K562 (cell line): ENCODE results near the gene GUK1. TPM values are rescaled to one million over a fixed set of nuclear protein-coding genes. Genes with fewer than 3 reads are reported as not detected.
A peak's percentile ranks its signal among the peaks of the same experiment; 100 is the strongest.

Experiments used
- ATAC-seq: fragments of 200-7000 bp; cut with Tn5 transposase; 3 replicates; pipeline ENCODE4 v1.9.1; 2020; ENCODE audit warnings: moderate library complexity
- BruUV-seq: library from RNA; stranded (reverse); fragments of 400-500 nt; replicated peaks from 2 replicates; lab custom pipeline; 2021; lab: Mats Ljungman, UMichigan
- CTCF ChIA-PET: fragments of 300-600 bp; formaldehyde crosslinking; extraction: SDS; loops from one replicate; lab custom pipeline; 2021; ENCODE audit warnings: low intra/inter-chr PET ratio; lab: Yijun Ruan, JAX
- POLR2A ChIA-PET: fragments of 300-600, 350-650 bp; sonication (Branson Sonifier 250); formaldehyde crosslinking; extraction: SDS; loops from one replicate; lab custom pipeline; 2021; ENCODE audit warnings: antibody characterized with exemption, inconsistent platforms; lab: Yijun Ruan, JAX
- DNase-seq, 4 experiments: peaks; one replicate each; pipeline versions ENCODE4 v3.0.0 to v3.0.0-alpha.2; 2011 to 2018; ENCODE audit warnings: low spot score in 3 of 4, mixed read lengths in 3 of 4; ENCODE audit errors: extremely low read depth in 1 of 4
- FAIRE-seq: peaks from 2 replicates; lab custom pipeline; 2011; peaks lifted over from hg19 to GRCh38; lab: Jason Lieb, UNC
- H2AFZ ChIP-seq: 2 replicates; pipeline ENCODE4 v1.6.0; 2011; ENCODE audit warnings: low read depth, low read length, control low read depth, inconsistent platforms
- H3K27ac ChIP-seq: fragments of 200-600 bp; 3 replicates; pipeline ENCODE4 v1.8.0; 2011; ENCODE audit warnings: low read depth, mild to moderate bottlenecking, control low read depth, inconsistent platforms, low read length, moderate library complexity, mixed read lengths; ENCODE audit errors: extremely low read depth
- H3K27me3 ChIP-seq, 2 experiments: fragments of 300-600 bp in 1 of 2; 2 replicates in 1 of 2; 3 replicates in 1 of 2; pipeline versions ENCODE4 v1.6.0 to v1.8.0; 2011; ENCODE audit warnings: inconsistent platforms in 2 of 2, low read length in 2 of 2, mild to moderate bottlenecking in 1 of 2, mixed read lengths in 1 of 2, moderate library complexity in 1 of 2; ENCODE audit not compliant: control insufficient read depth in 2 of 2, insufficient read depth in 2 of 2
- H3K36me3 ChIP-seq: fragments of 300-600 bp; 3 replicates; pipeline ENCODE4 v1.8.0; 2011; ENCODE audit warnings: mild to moderate bottlenecking, low read length, inconsistent platforms; ENCODE audit not compliant: control insufficient read depth, insufficient read depth
- H3K4me1 ChIP-seq, 2 experiments: fragments of 200-600 bp in 1 of 2; replicated peaks in 1 of 2; 2 replicates in 1 of 2; 3 replicates in 1 of 2; pipeline versions ENCODE4 v1.5.1 to v1.8.0; 2011; ENCODE audit warnings: inconsistent platforms in 2 of 2, low read length in 2 of 2, mild to moderate bottlenecking in 1 of 2, mixed read lengths in 1 of 2, moderate library complexity in 1 of 2; ENCODE audit not compliant: control insufficient read depth in 2 of 2, insufficient read depth in 2 of 2
- H3K4me2 ChIP-seq: 2 replicates; pipeline ENCODE4 v1.6.1; 2011; ENCODE audit warnings: low read length, control low read depth, inconsistent platforms, mixed read lengths; ENCODE audit not compliant: insufficient read depth
- H3K4me3 ChIP-seq: fragments of 200-600 bp; sonication (generic), shearing (Covaris generic); 2 replicates; pipeline ENCODE4 v1.5.1; 2016; ENCODE audit warnings: control low read depth, inconsistent platforms
- H3K79me2 ChIP-seq: fragments of 200-600 bp; 3 replicates; pipeline ENCODE4 v1.8.0; 2011; ENCODE audit warnings: low read length, inconsistent platforms; ENCODE audit not compliant: control insufficient read depth, insufficient read depth
- H3K9ac ChIP-seq, 2 experiments: 2 replicates each; pipeline versions ENCODE4 v1.6.0 to v1.6.1; 2011; ENCODE audit warnings: low read depth in 2 of 2, low read length in 2 of 2, control low read depth in 1 of 2, inconsistent platforms in 1 of 2, mild to moderate bottlenecking in 1 of 2, mixed read lengths in 1 of 2; ENCODE audit not compliant: insufficient read depth in 1 of 2
- H3K9me1 ChIP-seq: one replicate; pipeline ENCODE4 v1.6.0; 2011; ENCODE audit warnings: inconsistent platforms, mild to moderate bottlenecking, low read length, moderate library complexity; ENCODE audit not compliant: control insufficient read depth, insufficient read depth
- H3K9me3 ChIP-seq: replicated peaks from 2 replicates; pipeline ENCODE4 v1.5.1; 2011; ENCODE audit warnings: low read depth, low read length, inconsistent platforms; ENCODE audit not compliant: control insufficient read depth, insufficient read depth
- H4K20me1 ChIP-seq: replicated peaks from 2 replicates; pipeline ENCODE4 v1.6.1; 2011; ENCODE audit warnings: low read length, inconsistent platforms, mixed read lengths; ENCODE audit not compliant: control insufficient read depth, insufficient read depth
- ATF2 ChIP-seq: sonication (generic); formaldehyde crosslinking; IDR thresholded peaks from 2 replicates; pipeline ENCODE4 v1.8.1; 2022; ENCODE audit warnings: missing genetic modification reagents
- CREB3L1 ChIP-seq: fragments of 450-650 bp; IDR thresholded peaks from 2 replicates; pipeline ENCODE4 v1.6.1; 2014; ENCODE audit warnings: low read depth, mild to moderate bottlenecking, moderate library complexity, borderline replicate concordance
- CSDE1 ChIP-seq, 2 experiments: fragments of 450-650 bp; IDR thresholded peaks; 2 replicates each; pipeline ENCODE4 v1.6.1; 2016; ENCODE audit warnings: mild to moderate bottlenecking in 1 of 2
- DNMT1 ChIP-seq: fragments of 450-650 bp; IDR thresholded peaks from 2 replicates; pipeline ENCODE4 v1.6.1; 2016; ENCODE audit warnings: antibody characterized with exemption, mild to moderate bottlenecking
- MYNN ChIP-seq, 2 experiments: sonication (generic); formaldehyde crosslinking in 1 of 2; IDR thresholded peaks; 2 replicates each; pipeline versions ENCODE4 v1.5.0 to v1.6.1; 2016 to 2020; ENCODE audit warnings: antibody characterized with exemption in 1 of 2, missing genetic modification reagents in 1 of 2
- POLR2B ChIP-seq: fragments of 450-650 bp; IDR thresholded peaks from 2 replicates; pipeline ENCODE4 v1.6.1; 2018; ENCODE audit warnings: low read depth; ENCODE audit not compliant: partially characterized antibody
- RBM22 ChIP-seq: fragments of 200-400 bp; formaldehyde crosslinking; IDR thresholded peaks from 2 replicates; pipeline ENCODE4 v1.6.1; 2018; ENCODE audit warnings: low read length, low read depth; ENCODE audit not compliant: poor library complexity, severe bottlenecking
- TRIM25 ChIP-seq: fragments of 450-650 bp; IDR thresholded peaks from 2 replicates; pipeline ENCODE4 v1.7.0; 2016; ENCODE audit warnings: borderline replicate concordance
- ZNF512 ChIP-seq: IDR thresholded peaks from 2 replicates; pipeline ENCODE4 v1.6.1; 2016; ENCODE audit warnings: missing genetic modification characterization, missing compliant biosample characterization
- WGBS: fragments of 100-300 bp; shearing (Covaris generic); methylation state at CpG from one replicate; pipeline ENCODE4 v1.1.6; 2016; ENCODE audit warnings: low coverage, mixed read lengths; ENCODE audit not compliant: insufficient coverage; ENCODE audit errors: missing lambda C conversion rate; 5-methylcytosine and 5-hydroxymethylcytosine counted together
- in situ Hi-C: fragments of 300-500 bp; cut with MboI; formaldehyde crosslinking; loops from 4 replicates; pipeline ENCODE4 v1.15.0; 2018; ENCODE audit warnings: inconsistent platforms, mixed read lengths
- intact Hi-C: fragments of 100-400 bp; cut with micrococcal nuclease; formaldehyde crosslinking; loops from 2 replicates; pipeline ENCODE4 v1.14.2; 2022
- polyA plus RNA-seq, 8 experiments: library from polyadenylated mRNA; depleted of rRNA in 4 of 8; stranded (reverse) in 5 of 8; unstranded in 3 of 8; fragments of >200 nt; fragmentation: Nextera tagmentation in 2 of 8; fragmentation: Illumina TruSeq in 1 of 8; extraction: Ambion mirVana in 2 of 8; extraction: Trizol in 1 of 8; gene quantifications; 2 replicates each; pipeline versions ENCODE4 v1.2.1 to v1.2.3, GENCODE V29; 2011 to 2014; ENCODE audit warnings: inconsistent platforms in 1 of 8, missing spikeins in 1 of 8
- total RNA-seq, 7 experiments: library from RNA; depleted of rRNA in 6 of 7; stranded (reverse); fragments of >200 nt in 6 of 7; fragmentation: Illumina TruSeq in 2 of 7; extraction: Trizol in 2 of 7; gene quantifications; 2 replicates each; pipeline versions ENCODE4 v1.2.1 to v1.2.3, GENCODE V29; 2011 to 2021; ENCODE audit warnings: low replicate concordance in 1 of 7
- TF ChIP-seq, protein P1 (sequence below): fragments of 450-650 bp; IDR thresholded peaks from 2 replicates; pipeline ENCODE4 v1.7.1; 2018; ENCODE audit warnings: mild to moderate bottlenecking, low read depth; ENCODE audit not compliant: partially characterized antibody

The GUK1 gene
- total and polyA plus RNA-seq, 9 of the 15 experiments (the other 6 are each of a cell fraction or from before 2014, with no cell fraction given), result 7.0 to 331 (median 132) TPM

GRCh38 chr1:228098323-228098931, 41.7 kb upstream of the GUK1 start (continued):
- no peak for TF ChIP-seq ZNF512 (tag)
- peak; percentile 52 for TF ChIP-seq POLR2B
- no peak for TF ChIP-seq MYNN (IDR thresholded peaks at IDR 0.05)
- no peak for TF ChIP-seq MYNN (CRISPR knock-in tag; IDR thresholded peaks at IDR 0.05)

DNA sequence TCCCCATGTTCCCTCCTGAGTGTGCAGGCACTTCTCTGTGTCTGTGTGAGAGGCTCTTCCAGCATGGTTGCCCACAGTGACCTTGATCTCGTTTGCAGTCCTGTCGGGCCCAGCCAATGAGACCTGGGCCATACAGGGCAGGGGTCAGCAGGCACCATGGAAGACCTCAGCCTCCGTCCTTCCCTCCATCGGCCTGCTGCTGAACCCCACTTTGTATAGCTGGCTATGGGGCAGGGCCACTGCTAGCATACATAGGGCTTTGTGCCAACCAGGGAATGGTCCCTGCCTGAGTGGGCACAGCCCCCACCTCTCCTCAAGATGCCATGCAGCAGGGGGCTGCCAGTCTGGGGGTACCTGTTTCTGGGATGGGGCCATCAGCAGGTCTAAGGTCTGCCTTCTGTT, 40.7 kb upstream of the GUK1 start:
- POLR2A ChIA-PET, result interaction anchor here (0.6 to 6.0 kb wide), 14 partner anchors 9 to 1213 kb away, joined by 3 to 92 read pairs (median 3); partner anchors contain the start of genes ARF1 and MRPL55
- no peak for TF ChIP-seq CREB3L1
- no peak for TF ChIP-seq TRIM25
- TF ChIP-seq DNMT1, result no peak
- no peak for TF ChIP-seq ATF2 (CRISPR knock-in tag)
- TF ChIP-seq CSDE1 (IDR thresholded peaks at IDR 0.05), result no peak
- TF ChIP-seq, protein P1, sequence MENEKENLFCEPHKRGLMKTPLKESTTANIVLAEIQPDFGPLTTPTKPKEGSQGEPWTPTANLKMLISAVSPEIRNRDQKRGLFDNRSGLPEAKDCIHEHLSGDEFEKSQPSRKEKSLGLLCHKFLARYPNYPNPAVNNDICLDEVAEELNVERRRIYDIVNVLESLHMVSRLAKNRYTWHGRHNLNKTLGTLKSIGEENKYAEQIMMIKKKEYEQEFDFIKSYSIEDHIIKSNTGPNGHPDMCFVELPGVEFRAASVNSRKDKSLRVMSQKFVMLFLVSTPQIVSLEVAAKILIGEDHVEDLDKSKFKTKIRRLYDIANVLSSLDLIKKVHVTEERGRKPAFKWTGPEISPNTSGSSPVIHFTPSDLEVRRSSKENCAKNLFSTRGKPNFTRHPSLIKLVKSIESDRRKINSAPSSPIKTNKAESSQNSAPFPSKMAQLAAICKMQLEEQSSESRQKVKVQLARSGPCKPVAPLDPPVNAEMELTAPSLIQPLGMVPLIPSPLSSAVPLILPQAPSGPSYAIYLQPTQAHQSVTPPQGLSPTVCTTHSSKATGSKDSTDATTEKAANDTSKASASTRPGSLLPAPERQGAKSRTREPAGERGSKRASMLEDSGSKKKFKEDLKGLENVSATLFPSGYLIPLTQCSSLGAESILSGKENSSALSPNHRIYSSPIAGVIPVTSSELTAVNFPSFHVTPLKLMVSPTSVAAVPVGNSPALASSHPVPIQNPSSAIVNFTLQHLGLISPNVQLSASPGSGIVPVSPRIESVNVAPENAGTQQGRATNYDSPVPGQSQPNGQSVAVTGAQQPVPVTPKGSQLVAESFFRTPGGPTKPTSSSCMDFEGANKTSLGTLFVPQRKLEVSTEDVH, result peak; percentile 43
- TF ChIP-seq RBM22, result peak; percentile 32

More for the DNA sequence above, 40.7 kb upstream of the GUK1 start:
- Histone ChIP-seq H3K79me2 (peaks cover 74% of the 10 kb centered on the region), H3K4me1 (peaks cover 15 to 54% of the 10 kb centered on the region in 2 experiments), H2AFZ (no peak overlapping the region), H3K4me2 (no peak overlapping the region), H3K9ac (peak overlapping the region in 1 of 2 experiments; percentile 18; a peak in 1 of 4 replicates), H3K36me3 (peaks cover 71% of the 10 kb centered on the region), H3K27me3 (no peaks in the 10 kb centered on the region), H3K9me1 (peaks cover 3% of the 10 kb centered on the region), H4K20me1 (peaks cover 53% of the 10 kb centered on the region), H3K27ac (no peak overlapping the region), H3K9me3 (peaks cover 5% of the 10 kb centered on the region; the same call in 1 of the 2 replicates), H3K4me3 (no peak overlapping the region)
- 70% methylated on average over 4 of the region's 4 CpGs for WGBS
- intact Hi-C loops (no loop called here), in situ Hi-C loops (no loop called here)
- DNase-seq (peak in 2 of 4 experiments; percentile 8 to 23), ATAC-seq (no peak), FAIRE-seq (no peak)
- no TSS peak for BruUV-seq
- CTCF ChIA-PET, result no interaction called here
